OCI-LY1 (cell line): ENCODE data around the gene SNX8.

Experiments
- H2AFZ ChIP-seq: fragments of 200-600 bp; sonication (generic), shearing (Covaris generic); 2 replicates; pipeline ENCODE4 v1.6.0; 2014; ENCODE audit warnings: antibody characterized with exemption, mild to moderate bottlenecking, low read length
- H3F3A ChIP-seq: fragments of 200-600 bp; sonication (generic), shearing (Covaris generic); 2 replicates; pipeline ENCODE4 v1.6.0; 2014; ENCODE audit warnings: mild to moderate bottlenecking, antibody characterized with exemption, low read length, moderate library complexity; ENCODE audit not compliant: insufficient read depth
- H3K27ac ChIP-seq: fragments of 200-600 bp; sonication (generic); 2 replicates; pipeline ENCODE4 v1.5.1; 2014; ENCODE audit warnings: low read length, mixed run types, mild to moderate bottlenecking, low read depth; ENCODE audit not compliant: poor library complexity, severe bottlenecking
- H3K27me3 ChIP-seq: fragments of 200-600 bp; sonication (generic); 2 replicates; pipeline ENCODE4 v1.6.0; 2014; ENCODE audit warnings: antibody characterized with exemption, mild to moderate bottlenecking, low read length, moderate library complexity; ENCODE audit not compliant: insufficient read depth
- H3K36me3 ChIP-seq: fragments of 200-600 bp; sonication (generic); 2 replicates; pipeline ENCODE4 v1.6.1; 2014; ENCODE audit warnings: mild to moderate bottlenecking, antibody characterized with exemption, low read length, moderate library complexity, mixed read lengths; ENCODE audit not compliant: insufficient read depth
- H3K4me1 ChIP-seq: fragments of 200-600 bp; sonication (generic); 2 replicates; pipeline ENCODE4 v1.5.1; 2014; ENCODE audit warnings: mild to moderate bottlenecking, low read length, moderate library complexity; ENCODE audit not compliant: insufficient read depth, severe bottlenecking
- H3K4me2 ChIP-seq: fragments of 200-600 bp; sonication (generic), shearing (Covaris generic); 2 replicates; pipeline ENCODE4 v1.6.1; 2014; ENCODE audit warnings: low read length
- H3K4me3 ChIP-seq: fragments of 200-600 bp; sonication (generic); 2 replicates; pipeline ENCODE4 v1.5.1; 2014; ENCODE audit warnings: low read length, low read depth, mild to moderate bottlenecking, mixed read lengths; ENCODE audit not compliant: poor library complexity, severe bottlenecking
- H3K79me2 ChIP-seq: fragments of 200-600 bp; shearing (Covaris generic); 2 replicates; pipeline ENCODE4 v1.6.1; 2016; ENCODE audit warnings: mixed run types, low read length, mixed read lengths; ENCODE audit not compliant: insufficient read depth
- H3K9ac ChIP-seq: fragments of 200-600 bp; sonication (generic), shearing (Covaris generic); 2 replicates; pipeline ENCODE4 v1.6.1; 2014; ENCODE audit warnings: mild to moderate bottlenecking, low read length, mixed read lengths
- H3K9me2 ChIP-seq: fragments of 200-600 bp; sonication (generic), shearing (Covaris generic); 2 replicates; pipeline ENCODE4 v1.6.1; 2014; ENCODE audit warnings: low read depth, mild to moderate bottlenecking, low read length, mixed read lengths
- H3K9me3 ChIP-seq: fragments of 200-600 bp; shearing (Covaris generic); 2 replicates; pipeline ENCODE4 v1.6.1; 2014; ENCODE audit warnings: low read length, mixed read lengths
- H4K20me1 ChIP-seq: fragments of 200-600 bp; sonication (generic), shearing (Covaris generic); 2 replicates; pipeline ENCODE4 v1.6.0; 2016; ENCODE audit warnings: mild to moderate bottlenecking, low read length; ENCODE audit not compliant: insufficient read depth
- EZH2 ChIP-seq: fragments of 200-600 bp; sonication (generic), shearing (Covaris generic); IDR thresholded peaks from 2 replicates; pipeline ENCODE4 v1.8.0; 2017; ENCODE audit warnings: borderline replicate concordance, mixed run types, mild to moderate bottlenecking, antibody characterized with exemption, low read length, moderate library complexity, mixed read lengths
- TF ChIP-seq, protein P1 (sequence below): fragments of 200-600 bp; sonication (generic), shearing (Covaris generic); IDR thresholded peaks from 2 replicates; pipeline ENCODE4 v1.5.1; 2017; ENCODE audit warnings: mild to moderate bottlenecking, antibody characterized with exemption, low read length, moderate library complexity, mixed read lengths

SNX8 gene

DNA sequence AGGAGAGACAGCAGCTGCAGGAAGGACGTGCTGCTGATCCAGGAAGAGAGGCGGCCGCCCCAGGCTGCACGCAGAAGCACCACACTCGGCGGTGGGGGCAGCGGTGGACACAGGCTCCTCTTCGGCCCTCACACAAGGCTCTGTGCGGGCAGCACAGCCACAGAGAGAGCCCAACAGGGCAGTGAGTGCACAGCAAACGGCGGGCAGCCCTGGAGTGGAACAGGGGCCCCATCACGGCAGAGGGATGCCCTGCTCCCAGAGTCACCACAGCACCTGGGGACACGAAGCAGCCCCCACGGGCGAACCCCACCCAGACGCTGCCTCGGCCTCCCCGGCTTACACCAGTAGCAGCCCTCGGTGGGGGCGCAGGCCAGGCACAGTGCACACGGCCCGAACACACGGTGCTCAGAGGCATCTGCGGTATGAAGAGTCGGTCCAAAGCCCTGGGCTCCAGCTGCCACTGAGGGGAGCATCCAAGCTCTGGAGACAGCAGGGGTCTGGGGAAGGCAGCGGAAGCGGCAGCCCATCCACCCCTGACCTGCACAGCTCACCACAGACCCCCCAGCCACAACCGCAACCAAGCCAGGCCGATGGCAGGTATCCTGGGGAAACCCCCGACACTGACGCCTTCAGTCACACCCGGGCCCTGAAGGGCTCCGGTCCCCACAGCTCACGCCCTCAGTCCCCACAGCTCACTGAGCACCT is 55.4 kb downstream of the SNX8 start:
- Histone ChIP-seq H3F3A (no peaks in the 10 kb centered on the region), H3K9me3 (no peaks in the 10 kb centered on the region), H3K4me1 (peaks cover 20% of the 10 kb centered on the region), H3K9ac (no peak overlapping the region), H2AFZ (no peak overlapping the region), H3K4me3 (no peak overlapping the region), H3K27me3 (0 out of 2 replicates have a peak, but pooled peaks cover 6% of the 10 kb centered on the region), H4K20me1 (no peaks in the 10 kb centered on the region), H3K4me2 (no peak overlapping the region), H3K27ac (no peak overlapping the region), H3K79me2 (no peaks in the 10 kb centered on the region), H3K36me3 (peaks cover 4% of the 10 kb centered on the region; the same call in 1 of the 2 replicates), H3K9me2 (no peaks in the 10 kb centered on the region)
- TF ChIP-seq, protein P1, sequence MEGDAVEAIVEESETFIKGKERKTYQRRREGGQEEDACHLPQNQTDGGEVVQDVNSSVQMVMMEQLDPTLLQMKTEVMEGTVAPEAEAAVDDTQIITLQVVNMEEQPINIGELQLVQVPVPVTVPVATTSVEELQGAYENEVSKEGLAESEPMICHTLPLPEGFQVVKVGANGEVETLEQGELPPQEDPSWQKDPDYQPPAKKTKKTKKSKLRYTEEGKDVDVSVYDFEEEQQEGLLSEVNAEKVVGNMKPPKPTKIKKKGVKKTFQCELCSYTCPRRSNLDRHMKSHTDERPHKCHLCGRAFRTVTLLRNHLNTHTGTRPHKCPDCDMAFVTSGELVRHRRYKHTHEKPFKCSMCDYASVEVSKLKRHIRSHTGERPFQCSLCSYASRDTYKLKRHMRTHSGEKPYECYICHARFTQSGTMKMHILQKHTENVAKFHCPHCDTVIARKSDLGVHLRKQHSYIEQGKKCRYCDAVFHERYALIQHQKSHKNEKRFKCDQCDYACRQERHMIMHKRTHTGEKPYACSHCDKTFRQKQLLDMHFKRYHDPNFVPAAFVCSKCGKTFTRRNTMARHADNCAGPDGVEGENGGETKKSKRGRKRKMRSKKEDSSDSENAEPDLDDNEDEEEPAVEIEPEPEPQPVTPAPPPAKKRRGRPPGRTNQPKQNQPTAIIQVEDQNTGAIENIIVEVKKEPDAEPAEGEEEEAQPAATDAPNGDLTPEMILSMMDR = no peak
- no peak for TF ChIP-seq EZH2

DNA sequence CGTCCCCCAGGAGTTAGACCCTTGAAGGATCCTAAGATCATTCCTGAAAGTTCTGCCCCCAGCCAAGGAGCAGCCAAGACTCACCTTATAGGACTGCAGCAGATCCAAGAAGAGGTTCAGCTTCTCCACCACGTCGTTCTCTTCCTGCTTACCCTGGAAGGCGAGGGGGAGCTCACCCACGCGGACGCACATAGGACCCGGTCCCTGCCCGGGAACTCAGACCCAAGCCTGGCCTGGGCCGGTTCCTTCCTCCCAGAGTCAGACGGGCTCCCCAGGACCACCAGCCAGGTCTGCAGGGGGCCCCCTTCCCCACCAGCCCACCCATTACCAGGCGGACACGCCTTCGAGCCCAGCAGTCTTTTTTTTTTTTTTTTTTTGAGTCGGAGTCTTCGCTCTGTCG is 56.6 kb downstream of the SNX8 start:
- Histone ChIP-seq H3K4me2 (no peak overlapping the region), H3K36me3 (0 out of 2 replicates have a peak, but pooled peaks cover 4% of the 10 kb centered on the region), H2AFZ (no peak overlapping the region)

DNA sequence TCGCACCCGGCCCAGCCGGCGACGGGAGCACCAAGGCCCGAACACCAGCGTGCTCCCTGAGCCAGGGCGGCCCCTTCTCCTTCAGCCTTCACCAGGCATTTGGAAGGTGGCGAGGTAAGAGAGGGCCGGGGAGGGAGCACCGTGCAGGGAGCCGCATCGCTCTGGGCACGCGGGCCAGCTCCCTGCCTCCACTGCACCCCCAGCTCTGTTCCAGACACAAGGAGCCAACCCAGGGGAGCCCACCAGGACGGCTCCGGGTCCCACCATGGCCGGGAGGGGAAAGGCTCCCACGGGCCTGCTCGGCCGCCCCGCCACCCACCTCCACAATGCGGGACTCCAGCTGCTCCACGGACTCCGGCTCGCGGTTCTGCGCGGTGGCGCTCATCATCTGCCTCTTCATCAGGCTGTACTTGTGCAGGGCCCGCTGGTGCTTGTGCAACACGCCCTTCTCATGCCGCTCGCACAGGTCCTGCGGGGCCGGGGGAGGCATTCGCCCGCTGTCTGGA is 57.1 kb downstream of the SNX8 start:
- Histone ChIP-seq H3K4me1 (peaks cover 17% of the 10 kb centered on the region), H3K36me3 (0 out of 2 replicates have a peak, but pooled peaks cover under 1% of the 10 kb centered on the region), H3K79me2 (no peaks in the 10 kb centered on the region), H3K27ac (no peak overlapping the region), H3F3A (no peaks in the 10 kb centered on the region), H4K20me1 (no peaks in the 10 kb centered on the region), H3K4me3 (no peak overlapping the region), H3K9ac (no peak overlapping the region), H3K4me2 (no peak overlapping the region), H3K27me3 (0 out of 2 replicates have a peak, but pooled peaks cover 6% of the 10 kb centered on the region), H3K9me3 (no peaks in the 10 kb centered on the region), H2AFZ (no peak overlapping the region), H3K9me2 (no peaks in the 10 kb centered on the region)
- TF ChIP-seq, protein P1 = no peak
- no peak for TF ChIP-seq EZH2

More for the DNA sequence above, 56.6 kb downstream of the SNX8 start:
- Histone ChIP-seq H3K4me3 (no peak overlapping the region), H3K9ac (no peak overlapping the region), H3K27me3 (0 out of 2 replicates have a peak, but pooled peaks cover 6% of the 10 kb centered on the region), H3K27ac (no peak overlapping the region), H3K9me2 (no peaks in the 10 kb centered on the region), H3K79me2 (no peaks in the 10 kb centered on the region), H4K20me1 (no peaks in the 10 kb centered on the region), H3K9me3 (no peaks in the 10 kb centered on the region), H3K4me1 (peaks cover 20% of the 10 kb centered on the region), H3F3A (no peaks in the 10 kb centered on the region)
- TF ChIP-seq, protein P1 = no peak
- TF ChIP-seq EZH2 = no peak
